ENCODE data around the gene CIDEB.
"Not testable (repeated sequence)": the region's sequence is repeated elsewhere in the genome, so short reads cannot be mapped to it uniquely, and the experiment has no call there.

Gene CIDEB, protein sequence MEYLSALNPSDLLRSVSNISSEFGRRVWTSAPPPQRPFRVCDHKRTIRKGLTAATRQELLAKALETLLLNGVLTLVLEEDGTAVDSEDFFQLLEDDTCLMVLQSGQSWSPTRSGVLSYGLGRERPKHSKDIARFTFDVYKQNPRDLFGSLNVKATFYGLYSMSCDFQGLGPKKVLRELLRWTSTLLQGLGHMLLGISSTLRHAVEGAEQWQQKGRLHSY

DNA sequence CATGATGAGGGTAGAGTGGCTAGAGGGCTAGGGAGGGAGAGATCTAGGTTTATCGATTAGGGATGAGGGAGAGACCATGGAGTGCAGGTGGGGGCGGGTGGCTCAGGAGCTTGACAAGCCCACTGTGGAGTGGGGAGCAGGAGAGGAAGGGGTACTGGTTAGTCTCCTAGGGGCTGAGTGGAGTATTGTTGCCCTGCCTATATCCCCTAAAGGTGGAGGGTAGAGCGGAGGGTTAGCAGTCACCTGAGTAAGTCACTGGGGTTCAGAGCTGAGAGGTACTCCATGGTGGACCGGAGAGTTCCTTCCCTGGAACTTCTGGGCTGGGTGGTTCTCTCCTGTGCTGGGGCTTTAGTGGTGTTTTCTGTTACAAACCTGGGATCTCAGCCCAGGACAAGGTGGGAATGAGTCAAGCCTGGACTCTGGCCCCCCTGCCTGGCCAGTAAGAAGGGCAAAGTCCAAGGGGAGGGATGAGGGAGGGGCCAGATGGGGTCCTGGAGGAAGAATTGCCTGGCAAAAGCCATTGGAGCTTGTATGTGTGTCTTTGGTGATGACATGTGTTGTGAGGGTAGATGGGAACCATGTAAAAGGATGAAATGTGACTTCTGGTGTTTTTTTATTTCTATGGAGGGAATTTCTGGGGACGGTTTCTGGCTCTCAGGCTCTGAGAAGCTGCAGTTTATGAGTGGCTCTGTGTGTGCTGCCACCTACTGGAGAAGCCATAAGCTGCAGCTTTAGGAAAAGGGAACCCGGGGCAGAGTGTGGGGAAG, at the start of gene CIDEB:
Gene CIDEB (minus strand): TSS at position 403 of the 767 bp plus-strand sequence. CDS start 119 bp downstream, at position 284.
- in situ Hi-C loops (cut with MboI; ENCODE audit: low sequenced_read_pairs), result no loop called here

DNA sequence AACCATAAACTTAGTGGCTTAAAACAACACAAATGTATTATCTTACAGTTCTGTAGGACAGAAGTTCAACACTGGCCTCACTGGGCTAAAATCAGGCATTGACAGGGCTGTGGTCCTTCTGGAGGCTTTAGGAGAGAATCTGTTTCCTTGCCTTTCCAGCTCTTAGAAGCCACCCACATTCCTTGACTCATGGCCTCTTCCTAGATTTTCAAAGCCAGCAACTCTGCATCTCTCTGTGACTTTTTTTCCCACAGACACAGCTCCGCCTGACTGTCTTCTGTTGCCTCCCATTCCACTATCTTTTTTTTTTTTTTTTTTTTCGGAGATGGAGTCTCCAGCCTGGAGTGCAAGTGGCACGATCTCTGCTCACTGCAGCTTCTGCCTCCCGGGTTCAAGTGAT, 48.4 kb upstream of the CIDEB start:
- in situ Hi-C loops (cut with MboI; ENCODE audit: low sequenced_read_pairs), result no loop called here

DNA sequence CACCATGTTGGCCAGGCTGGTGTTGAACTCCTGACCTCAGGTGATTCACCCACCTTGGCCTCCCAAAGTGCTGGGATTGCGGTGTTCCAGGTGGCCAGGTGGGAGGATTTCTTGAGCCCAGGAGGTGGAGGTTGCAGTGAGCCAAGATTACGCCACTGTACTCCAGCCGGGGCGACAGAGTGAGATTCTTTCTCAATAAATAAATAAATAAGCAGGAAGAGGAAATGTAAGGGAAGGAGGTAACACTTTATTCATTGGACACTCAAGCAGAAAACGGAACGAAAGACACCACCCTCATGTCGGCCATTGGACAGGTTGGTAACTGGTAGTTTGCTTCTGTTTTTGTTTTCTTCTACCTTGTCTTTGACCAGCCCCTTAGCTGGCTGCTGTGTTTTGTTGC, 47.2 kb upstream of the CIDEB start:
- in situ Hi-C loops (cut with MboI; ENCODE audit: low sequenced_read_pairs), result no loop called here

DNA sequence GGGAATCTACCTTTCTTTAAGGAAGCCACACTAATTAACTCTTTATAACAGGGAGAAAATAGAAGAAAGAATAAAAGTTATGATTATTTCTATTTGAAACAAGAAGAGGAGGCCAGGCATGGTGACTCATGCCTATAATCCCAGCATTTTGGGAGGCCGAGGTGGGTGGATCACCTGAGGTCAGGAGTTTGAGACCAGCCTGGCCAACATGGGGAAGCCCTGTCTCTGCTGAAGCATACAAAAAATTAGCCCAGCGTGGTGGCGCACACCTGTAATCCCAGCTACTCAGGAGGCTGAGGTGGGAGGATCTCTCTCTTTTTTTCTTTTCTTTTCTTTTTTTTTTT, 46.7 kb upstream of the CIDEB start:
- in situ Hi-C loops (cut with MboI; ENCODE audit: low sequenced_read_pairs), result not testable (repeated sequence)

DNA sequence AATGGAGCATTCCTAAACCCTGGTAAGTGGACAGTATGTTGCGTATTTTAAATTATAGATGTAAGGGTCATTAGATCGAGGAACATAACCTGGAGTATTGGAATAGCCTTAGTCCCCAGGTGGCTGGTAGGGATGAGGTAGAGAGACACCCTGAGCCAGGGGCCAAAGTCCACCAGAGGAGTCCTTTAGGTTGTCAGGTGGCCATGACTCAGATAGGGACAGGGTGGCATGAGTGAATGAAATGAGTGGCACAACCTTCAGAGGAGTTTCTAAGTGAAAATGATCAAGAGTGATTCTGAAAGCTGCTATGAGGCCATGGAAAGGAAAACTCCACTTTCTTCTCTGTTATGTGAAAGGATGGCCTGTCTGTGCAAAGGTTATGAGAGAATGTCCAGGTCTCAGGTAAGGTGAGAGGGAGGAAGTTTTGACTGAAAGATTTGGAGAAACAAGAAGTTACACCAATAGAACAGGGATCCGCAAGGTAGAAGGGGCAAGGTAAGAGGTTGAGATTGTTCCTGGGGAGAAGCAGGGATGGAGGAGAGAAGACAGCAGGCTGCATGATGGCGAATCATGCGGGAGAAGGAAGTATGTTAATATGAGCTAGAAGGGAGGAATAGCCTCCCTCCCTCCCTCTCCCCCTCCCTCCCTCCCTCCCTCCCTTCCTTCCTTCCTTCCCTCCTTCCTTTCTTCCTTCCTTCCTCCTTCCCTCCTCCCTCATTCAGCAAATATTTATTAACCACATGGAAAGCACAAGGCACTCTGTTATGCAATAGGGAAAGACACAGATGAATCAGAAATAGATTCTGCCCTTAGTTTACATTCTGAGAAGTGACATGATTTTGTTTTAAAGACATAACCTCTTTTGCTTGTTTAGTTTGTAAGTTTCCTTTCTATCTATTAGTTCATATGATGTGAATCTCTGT, 46.0 kb upstream of the CIDEB start:
- in situ Hi-C loops (cut with MboI; ENCODE audit: low sequenced_read_pairs), result no loop called here

DNA sequence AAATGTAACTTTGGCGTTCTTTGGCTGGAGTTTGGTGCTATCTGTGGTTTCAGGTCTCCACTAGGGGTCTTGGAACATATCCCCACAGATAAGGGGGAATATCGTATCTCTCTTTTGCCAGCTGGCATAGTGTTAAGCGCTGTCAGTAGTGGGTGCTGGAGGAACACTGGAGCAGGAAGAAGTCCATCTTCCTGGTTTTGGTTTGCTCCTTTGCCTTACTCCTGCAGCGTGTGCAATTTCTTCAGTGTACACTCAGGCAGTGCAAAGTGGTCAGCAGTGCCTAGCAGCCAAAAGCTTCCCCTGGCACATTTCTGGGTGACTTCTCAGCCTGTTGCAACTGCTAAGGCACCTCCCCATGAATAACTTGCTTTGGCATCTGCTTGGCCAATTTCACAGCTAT, 43.7 kb upstream of the CIDEB start:
- in situ Hi-C loops (cut with MboI; ENCODE audit: low sequenced_read_pairs), result no loop called here

DNA sequence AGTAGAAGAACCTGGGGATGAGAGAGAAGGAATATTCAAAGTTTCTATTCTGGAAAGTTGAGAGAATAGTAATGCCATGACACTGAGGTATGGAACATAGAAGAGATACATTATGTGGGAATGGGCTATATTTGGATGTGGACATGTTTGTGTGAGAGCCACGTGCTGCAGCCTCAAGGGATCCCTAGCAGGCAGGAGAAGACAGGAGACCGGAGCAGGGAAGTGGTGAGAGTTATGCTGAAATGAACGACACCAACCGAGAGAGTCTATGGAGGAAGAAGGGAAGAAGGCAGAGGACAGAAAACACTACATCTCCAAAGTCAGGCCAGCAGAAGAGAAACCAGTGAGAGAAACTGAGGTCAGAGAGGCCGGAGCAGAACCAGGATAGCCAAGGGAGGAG, 42.0 kb upstream of the CIDEB start:
- in situ Hi-C loops (cut with MboI; ENCODE audit: low sequenced_read_pairs), result no loop called here

DNA sequence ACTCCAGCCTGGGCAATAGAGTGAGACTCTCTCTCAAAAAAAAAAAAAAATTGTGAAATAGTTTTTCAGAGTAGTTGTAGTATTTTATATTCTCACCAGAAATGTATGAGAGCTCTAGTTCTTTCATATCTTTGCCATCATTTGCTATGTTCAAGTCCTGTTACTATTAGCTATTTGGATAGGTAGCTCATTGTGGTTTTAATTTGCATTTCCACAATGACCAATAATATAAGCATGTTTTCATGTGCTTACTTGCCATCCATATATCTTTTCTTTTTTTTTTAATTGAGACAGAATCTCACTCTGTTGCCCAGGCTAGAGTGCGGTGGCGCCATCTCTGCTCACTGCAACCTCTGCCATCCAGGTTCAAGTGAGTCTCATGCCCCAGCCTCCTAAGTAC, 40.4 kb upstream of the CIDEB start:
- in situ Hi-C loops (cut with MboI; ENCODE audit: low sequenced_read_pairs), result no loop called here

DNA sequence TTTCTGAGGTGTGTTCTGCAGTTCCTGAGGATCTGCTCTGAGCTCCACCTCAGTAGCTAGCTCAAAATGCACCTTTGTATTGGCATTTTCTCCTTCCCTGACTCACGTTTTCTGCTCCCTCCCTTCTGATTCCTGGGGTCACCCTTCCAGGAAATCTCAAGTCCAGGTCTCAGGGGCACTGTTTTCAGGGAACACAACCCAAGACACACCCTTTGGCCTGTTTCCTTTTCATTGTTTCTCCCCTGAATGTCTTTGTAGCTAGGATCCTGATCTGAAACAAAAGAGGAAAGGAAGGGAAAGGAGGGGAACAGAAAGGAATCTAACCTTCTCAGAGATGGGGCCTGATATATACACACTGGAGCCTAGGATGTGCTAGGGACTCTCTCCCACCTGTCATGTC, 39.4 kb upstream of the CIDEB start:
- in situ Hi-C loops (cut with MboI; ENCODE audit: low sequenced_read_pairs), result no loop called here

DNA sequence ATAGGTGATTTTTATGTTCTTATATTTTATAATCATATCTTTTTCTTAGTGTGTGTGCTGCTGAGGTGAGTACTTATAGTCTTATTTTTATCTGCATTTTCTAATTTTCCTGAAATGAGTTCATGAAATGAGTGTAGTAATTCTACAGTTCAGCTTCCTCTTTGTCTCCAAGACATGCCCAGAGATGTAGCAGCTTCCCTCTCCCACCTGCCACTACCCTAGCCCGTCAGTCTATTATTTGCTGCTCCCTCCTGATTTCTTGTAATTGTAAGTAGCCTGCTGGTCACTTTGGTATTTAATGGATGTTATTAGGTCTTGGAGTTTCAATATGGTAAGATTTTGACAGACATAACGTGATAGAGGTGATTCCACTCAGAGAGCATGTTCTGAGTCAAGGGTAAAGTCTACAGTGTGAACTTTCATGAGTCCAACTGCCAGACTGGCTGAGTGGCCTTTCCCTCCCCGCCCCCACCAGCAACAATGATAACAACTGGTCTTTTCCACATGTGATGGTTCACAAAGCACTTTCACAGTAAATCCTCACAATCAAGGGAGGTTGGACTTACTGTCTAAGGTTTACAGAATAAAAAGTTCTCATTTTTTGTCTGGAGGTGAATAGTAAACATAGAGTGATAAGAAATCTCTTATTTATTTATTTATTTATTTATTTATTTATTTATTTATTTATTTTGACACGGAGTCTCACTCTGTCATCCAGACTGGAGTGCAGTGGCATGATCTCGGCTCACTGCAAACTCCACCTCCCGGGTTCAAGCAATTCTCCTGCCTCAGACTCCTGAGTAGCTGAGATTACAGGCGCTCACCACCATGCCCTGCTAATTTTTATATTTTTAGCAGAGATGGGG, 36.3 kb upstream of the CIDEB start:
- in situ Hi-C loops (cut with MboI; ENCODE audit: low sequenced_read_pairs), result no loop called here

DNA sequence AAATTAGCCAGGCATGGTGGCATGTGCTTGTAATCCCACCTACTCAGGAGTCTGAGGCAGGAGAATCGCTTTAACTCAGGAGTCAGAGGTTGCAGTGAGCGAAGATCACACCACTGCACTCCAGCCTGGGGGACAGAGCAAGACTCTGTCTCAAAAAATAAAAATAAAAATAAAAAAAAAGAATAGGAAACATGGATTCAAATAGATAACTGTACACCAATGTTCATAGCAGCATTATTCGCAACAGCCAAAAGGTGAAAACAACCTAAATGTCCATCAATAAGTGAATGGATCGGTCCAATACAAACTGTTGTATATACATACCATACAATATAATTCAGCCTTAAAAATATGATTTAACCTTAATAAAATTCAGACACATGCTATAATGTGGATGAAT, 35.1 kb upstream of the CIDEB start:
- in situ Hi-C loops (cut with MboI; ENCODE audit: low sequenced_read_pairs), result no loop called here

DNA sequence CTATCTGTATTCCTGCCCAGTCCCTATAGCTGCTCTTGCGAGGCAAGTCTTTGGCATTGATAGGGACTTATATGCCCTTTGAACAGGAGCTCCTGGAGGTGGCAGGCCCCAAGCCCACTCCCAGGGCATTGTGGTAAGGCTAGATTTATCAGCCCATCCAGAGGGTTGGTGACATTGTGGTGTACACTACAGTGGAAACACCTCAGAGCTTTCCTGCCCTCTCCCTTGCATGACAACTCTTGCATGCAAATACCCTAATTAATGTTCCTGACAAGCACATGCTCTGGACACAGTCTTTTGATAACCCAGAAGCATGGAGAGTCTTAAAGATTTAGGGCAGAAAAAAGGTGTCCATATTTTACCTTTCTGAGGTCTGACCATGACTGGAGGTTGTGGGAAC, 32.8 kb upstream of the CIDEB start:
- in situ Hi-C loops (cut with MboI; ENCODE audit: low sequenced_read_pairs), result no loop called here

DNA sequence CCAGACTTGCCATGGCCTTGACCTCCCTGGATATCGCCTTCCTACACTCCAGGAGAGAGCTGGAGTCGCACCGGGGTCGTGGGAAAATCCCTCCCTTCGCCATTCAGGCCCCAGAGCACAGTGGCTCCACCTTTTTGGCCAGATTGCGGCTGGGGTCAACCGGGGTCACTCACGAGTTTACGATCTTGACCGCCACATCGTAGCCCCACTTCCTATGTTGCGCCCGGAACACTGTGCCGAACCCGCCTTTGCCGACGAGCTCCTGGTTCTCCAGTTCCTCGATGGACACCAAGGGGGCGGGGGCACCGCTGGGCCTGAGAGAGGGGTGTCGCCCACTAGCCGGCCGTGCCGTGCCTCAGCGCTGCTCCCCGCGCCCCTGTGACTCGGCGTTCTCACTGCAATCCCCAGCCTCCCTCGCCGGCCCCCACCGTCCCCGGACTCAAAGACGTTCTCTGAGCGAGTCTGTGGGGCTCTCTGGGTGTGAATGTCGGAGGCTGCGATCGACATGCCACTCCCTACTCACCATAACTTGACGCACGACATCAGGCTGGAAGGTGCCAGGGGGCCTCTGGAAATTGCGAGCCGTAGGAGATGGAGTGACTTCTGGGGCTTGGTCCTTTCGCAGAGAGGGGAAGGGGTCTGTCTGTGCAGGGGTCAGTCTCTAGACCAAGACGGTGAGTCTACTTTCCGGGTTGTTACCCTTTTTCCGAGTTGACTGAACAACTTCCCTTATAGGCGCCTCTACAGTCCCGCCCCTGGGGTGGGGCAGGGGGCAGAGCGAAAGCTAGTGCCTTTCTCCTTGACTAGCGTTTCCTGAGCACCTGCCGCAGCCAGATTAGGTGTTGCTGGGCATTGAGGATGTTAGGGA, 31.7 kb upstream of the CIDEB start, which contains the start of gene RIPK3:
Gene RIPK3 (minus strand): TSS at position 708 of the 868 bp plus-strand sequence. CDS start 165 bp downstream, at position 543.
- in situ Hi-C loops (cut with MboI; ENCODE audit: low sequenced_read_pairs), result no loop called here

DNA sequence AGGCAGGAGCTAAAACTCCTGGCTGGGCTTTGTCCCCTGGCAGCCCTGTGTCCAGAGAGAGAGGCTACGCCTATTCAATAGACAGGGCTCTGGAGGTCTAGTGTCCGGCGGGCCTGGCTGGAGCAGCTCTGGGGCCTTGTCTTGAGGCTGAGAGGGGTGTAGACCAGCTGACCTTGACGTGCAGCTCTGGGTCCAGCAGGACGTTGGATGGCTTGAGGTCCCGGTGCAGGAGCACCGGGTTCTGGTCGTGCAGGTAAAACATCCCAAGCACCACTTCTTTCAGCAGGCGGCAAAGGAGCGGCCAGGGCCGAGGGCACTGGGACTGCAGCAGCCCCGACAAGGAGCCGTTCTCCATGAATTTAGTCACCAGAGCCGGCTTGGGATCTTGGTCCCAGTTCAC, 31.1 kb upstream of the CIDEB start:
- in situ Hi-C loops (cut with MboI; ENCODE audit: low sequenced_read_pairs), result no loop called here

DNA sequence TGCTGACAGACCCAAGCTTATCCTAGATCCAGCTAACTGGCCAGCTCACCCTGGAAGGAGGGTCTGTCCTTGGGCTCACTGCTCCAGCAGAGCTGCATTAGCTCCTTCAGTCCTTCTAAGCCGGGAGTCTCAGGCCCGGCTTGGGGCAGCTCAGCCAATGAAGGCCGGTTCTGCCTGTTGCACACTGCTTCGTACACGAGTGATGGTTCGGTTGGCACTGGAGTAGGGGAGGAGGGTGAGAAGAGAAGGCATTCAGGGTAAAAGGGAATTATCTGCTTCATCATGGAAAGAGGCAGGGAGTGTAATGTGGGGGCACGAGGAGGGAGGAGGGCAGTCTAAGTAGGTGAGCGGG, 30.0 kb upstream of the CIDEB start:
- in situ Hi-C loops (cut with MboI; ENCODE audit: low sequenced_read_pairs), result no loop called here

DNA sequence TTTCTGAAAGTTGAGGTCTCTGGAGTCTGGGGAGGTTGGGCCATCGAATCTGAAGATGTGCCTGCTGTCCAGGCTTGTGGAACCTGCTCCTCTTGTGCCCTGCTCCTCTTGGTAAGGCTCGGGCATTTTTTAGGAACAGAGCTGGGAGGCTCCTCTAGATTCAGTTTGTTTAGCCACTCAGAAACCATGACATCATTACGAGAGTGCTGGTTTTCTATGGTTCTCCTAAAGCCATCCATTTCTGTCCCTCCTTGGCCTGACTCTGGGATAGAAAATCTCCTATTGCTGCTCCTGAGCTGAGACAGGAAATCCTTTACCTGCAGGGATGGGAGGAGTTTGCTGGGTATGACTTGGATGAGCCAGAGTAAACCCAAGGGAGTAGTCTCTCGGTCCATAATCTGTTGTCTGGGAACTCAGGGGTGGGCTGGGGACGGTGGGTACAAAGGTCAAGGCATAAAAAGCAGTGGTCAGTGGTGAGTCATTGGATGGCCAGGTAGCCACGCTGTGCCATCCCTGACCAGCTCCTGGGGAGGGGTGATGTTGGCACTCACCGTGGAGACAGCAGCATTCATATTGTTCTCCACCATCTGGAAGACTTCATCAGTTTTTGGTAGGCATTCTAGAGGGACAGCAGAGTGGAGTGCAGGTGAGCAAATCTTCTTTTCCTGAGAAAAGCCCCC, 29.5 kb upstream of the CIDEB start:
- in situ Hi-C loops (cut with MboI; ENCODE audit: low sequenced_read_pairs), result no loop called here

DNA sequence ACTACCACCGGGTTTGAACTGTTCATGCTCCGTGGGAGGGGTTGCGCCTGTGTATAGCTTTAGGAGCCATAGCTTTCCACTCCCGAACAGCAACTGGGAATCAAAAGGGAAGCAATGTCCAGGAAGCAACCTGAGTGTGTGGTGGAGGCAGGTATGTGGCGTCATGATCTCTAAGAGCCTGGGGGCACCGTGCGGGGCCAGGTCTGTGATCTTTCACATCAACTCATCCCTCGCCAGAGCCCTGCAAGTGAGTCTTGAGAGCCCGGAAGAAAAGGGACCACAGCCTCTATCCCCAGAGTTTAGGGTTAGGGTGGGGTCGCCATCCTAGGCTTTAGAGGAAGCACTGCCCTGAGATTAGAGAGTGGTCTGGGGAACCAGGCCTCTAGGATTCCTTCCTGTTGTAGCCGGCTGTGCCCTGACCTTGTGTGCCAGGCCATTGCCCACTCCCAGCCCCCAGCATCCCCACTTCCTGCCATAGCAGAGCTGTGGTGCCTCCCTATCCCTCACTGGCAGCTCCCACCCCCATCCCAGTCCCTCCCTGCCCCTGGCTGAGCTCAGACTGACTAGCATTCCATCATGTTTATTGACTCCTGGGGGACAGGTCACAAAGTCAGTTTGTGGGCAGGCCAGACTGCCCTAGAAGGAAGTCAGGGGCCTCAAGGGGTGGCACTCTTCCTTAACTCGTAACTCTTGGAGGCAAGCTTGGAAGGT, 27.8 kb upstream of the CIDEB start:
- in situ Hi-C loops (cut with MboI; ENCODE audit: low sequenced_read_pairs), result no loop called here

DNA sequence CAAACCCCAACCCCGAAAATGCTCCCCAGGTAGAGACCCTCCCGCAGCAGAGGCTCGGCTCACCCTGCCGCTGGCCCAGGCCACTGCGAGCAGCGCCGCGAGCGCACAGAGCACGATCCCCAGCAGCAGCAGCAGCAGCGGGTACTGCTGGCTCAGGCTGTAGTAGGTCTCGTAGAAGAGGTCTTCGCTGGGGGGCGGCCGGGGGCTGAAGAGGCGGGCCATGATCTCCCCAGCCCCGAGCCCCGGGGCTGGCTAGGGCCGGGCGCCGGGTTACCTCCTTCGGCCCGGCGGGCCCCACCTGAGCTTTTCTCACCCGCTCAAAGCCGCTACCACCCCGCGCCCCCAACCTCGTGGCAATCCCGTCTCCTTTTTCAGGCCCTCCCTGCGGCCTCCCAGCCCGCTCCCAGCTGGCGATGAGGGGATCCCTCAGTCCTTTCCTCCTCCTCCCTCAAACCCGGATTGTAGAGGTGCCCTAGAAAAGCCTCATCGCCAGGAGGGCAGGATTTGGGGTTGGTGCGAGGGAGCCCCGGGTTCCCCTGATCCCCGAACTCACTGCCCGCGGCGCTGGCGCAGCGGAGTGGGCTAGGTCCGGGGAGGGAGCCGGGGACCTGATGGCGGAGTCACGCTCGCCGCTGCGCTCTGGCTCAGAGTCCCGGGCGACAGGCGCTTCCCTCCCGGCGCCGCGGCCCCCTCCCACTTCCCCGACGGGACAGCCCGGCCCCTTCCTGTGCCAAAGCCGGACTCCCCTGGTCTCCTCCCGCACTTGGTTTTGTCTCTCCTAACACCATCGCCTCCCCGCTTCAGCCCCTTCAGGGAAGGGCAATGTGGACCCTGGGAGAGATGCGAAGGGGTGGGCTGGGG, 26.9 kb upstream of the CIDEB start, which contains the start of gene ADCY4:
Gene ADCY4 (minus strand): TSS at position 641 of the 861 bp plus-strand sequence. CDS start 419 bp downstream, at position 222.
- in situ Hi-C loops (cut with MboI; ENCODE audit: low sequenced_read_pairs), result loop anchor here (5.0 kb wide), 1 partner anchor 103 kb away; no protein-coding TSS in a partner anchor
